ENCODE results near the gene LIPH.
"Not testable (repeated sequence)": the region's sequence is repeated elsewhere in the genome, so short reads cannot be mapped to it uniquely, and the experiment has no call there.

LIPH gene

GRCh38 chr3:185488465-185488864 is 63.9 kb downstream of the LIPH start:
- DNase-seq (ENCODE audit: low spot score), result no peak

- DNase-seq (ENCODE audit: low spot score), result no peak
Measured at GRCh38 chr3:185486394-185486793, 66.0 kb downstream of the LIPH start.

- DNase-seq (ENCODE audit: low spot score), result no peak
Measured at GRCh38 chr3:185484296-185484695, 68.1 kb downstream of the LIPH start.

- no peak for DNase-seq (ENCODE audit: low spot score)
Measured at GRCh38 chr3:185479373-185479945, 72.9 kb downstream of the LIPH start.

GRCh38 chr3:185477316-185477715 is 75.1 kb downstream of the LIPH start:
- DNase-seq (ENCODE audit: low spot score), result no peak

GRCh38 chr3:185474922-185475321 is 77.5 kb downstream of the LIPH start:
- DNase-seq (ENCODE audit: low spot score), result not testable (repeated sequence)

- DNase-seq (ENCODE audit: low spot score), result no peak
Measured at GRCh38 chr3:185473290-185473815, 79.0 kb downstream of the LIPH start.

- no peak for DNase-seq (ENCODE audit: low spot score)
Measured at GRCh38 chr3:185470323-185470722, 82.1 kb downstream of the LIPH start.

- no peak for DNase-seq (ENCODE audit: low spot score)
Measured at GRCh38 chr3:185469542-185469941, 82.8 kb downstream of the LIPH start.

GRCh38 chr3:185466123-185466522 is 86.3 kb downstream of the LIPH start:
- not testable (repeated sequence) for DNase-seq (ENCODE audit: low spot score)

GRCh38 chr3:185465471-185465870 is 86.9 kb downstream of the LIPH start:
- no peak for DNase-seq (ENCODE audit: low spot score)

GRCh38 chr3:185460719-185461350 is 91.6 kb downstream of the LIPH start:
- DNase-seq (ENCODE audit: low spot score), result no peak

- DNase-seq (ENCODE audit: low spot score), result no peak
Measured at GRCh38 chr3:185460309-185460708, 92.1 kb downstream of the LIPH start.

- no peak for DNase-seq (ENCODE audit: low spot score)
Measured at GRCh38 chr3:185457376-185457775, 95.0 kb downstream of the LIPH start.

All from SK-N-DZ (cell line).